NCI-H187 treated with DMSO at 0.1 percent for 48 hours (cell line): ENCODE measurements around the gene LRFN4.
"Not testable (repeated sequence)": the region's sequence is repeated elsewhere in the genome, so short reads cannot be mapped to it uniquely, and the experiment has no call there.

Experiments
- DNase-seq: peaks from one replicate; lab custom pipeline; 2025; lab: John Stamatoyannopoulos, UW

LRFN4 gene

GRCh38 chr11:66856496-66857233 lies at the start of gene LRFN4:
TSS of gene LRFN4 (plus strand) at chr11:66857064. CDS start at chr11:66857745, 681 bp downstream.
- no peak for DNase-seq

DNA sequence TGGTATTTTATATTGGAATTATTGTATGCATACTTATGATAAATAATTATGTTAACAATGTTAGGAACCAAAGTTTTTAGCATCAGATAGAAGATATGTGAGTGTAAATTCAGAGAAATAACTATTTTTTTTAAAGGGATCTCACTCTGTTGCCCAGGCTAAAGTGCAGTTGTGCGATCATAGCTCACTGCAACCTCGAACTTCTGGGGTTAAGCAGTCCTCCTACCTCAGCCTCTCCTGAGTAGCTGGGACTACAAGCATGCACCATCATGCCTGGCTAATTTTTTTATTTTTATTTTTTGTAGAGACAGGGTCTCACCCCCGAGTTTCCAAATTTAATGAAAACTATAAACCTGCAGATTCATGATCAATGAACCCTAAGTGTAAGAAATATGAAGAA lies 47.3 kb upstream of the LRFN4 start:
- no peak for DNase-seq

- DNase-seq, result no peak
Observed at GRCh38 chr11:66810576-66811185, 46.2 kb upstream of the LRFN4 start.

GRCh38 chr11:66814678-66815077 lies 42.2 kb upstream of the LRFN4 start:
- DNase-seq, result no peak

GRCh38 chr11:66815646-66816045 lies 41.2 kb upstream of the LRFN4 start:
- DNase-seq, result no peak

DNA sequence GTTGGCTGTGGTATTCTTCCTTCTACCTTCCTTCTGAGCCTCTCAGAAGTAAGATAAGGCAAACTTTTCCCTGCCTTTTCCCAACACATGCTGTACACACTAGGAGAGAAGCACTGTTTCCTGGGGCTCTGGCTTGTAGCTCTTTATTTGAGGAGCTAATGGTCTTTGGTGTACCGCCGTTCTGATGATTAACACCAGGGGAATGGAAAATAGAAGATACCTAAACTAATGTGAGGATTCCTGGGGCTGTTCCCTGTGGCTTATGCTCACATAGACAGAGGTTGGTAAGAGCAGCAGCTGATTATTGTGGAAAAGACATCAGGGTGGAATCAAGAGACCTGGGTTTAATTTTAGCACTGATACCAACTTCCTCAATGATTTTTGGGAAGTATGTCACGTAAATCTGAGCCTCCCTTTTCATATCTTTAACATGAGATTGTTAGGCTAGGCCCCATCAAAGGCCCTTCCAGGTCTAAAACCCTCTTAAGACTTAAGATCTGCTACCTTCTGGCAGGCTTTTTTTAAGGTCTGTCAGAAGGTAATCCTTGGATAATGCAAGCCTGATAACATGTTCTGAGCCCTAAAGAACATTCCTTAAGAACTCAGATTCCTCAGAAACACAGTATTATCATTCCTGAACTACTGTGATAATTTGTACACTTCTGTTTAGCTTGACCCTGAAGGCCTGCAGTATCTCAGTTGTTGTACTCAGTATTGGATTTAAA lies 38.5 kb upstream of the LRFN4 start:
- DNase-seq, result no peak

- no peak for DNase-seq
Observed at GRCh38 chr11:66820381-66820780, 36.5 kb upstream of the LRFN4 start.

- no peak for DNase-seq
Observed at GRCh38 chr11:66820901-66821300, 36.0 kb upstream of the LRFN4 start.

GRCh38 chr11:66823700-66824099 lies 33.2 kb upstream of the LRFN4 start:
- no peak for DNase-seq

GRCh38 chr11:66824573-66824972 lies 32.3 kb upstream of the LRFN4 start:
- DNase-seq, result not testable (repeated sequence)

- DNase-seq, result no peak
Observed at GRCh38 chr11:66834539-66834845, 22.4 kb upstream of the LRFN4 start.

DNA sequence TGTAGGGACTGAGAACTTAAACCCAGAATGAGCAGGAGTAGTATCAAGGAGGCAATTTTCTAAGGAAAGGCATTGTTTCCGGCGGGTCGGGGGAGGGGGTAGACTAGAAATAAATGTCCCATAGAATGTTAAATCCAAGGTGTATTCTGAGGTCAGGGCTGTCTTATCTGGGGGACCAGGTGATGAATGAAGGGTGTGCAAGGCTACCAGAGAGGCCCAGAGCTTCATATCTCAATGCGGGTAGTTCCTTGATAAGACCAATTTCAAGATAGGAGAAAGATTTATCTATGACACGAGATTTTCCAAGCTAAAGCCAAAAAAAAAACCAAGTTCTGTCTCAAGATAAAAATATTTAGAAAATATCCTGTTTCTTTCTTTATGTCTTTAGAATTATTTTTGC lies 21.9 kb upstream of the LRFN4 start:
- no peak for DNase-seq

DNA sequence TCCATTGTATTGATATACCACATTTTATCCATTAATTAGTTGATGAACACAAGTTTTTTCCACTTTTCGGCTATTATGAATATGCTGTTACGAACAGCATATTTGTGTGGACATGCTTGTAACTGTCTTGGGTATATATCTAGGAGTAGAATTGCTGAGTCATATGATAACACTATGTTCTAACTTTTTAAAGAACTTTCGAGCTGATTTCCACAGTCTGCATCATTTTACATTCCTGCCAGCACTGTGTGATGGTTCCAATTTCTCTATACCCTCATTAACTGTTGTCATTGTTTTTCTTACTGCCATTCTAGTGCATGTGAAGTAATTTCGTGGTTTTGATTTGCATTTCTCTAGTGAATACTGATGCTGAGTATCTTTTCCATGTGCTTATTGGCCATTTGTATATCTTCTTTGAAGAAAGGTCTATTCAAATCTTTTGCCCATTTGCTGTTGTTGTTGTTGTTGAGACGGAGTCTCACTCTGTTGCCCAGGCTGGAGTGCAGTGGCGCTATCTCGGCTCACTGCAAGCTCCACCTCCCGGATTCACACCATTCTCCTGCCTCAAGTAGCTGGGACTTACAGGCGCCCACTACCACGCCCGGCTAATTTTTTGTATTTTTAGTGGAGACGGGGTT lies 21.0 kb upstream of the LRFN4 start:
- no peak for DNase-seq

- no peak for DNase-seq
Observed at GRCh38 chr11:66840317-66841091, 16.4 kb upstream of the LRFN4 start.

- no peak for DNase-seq
Observed at GRCh38 chr11:66841861-66842260, 15.0 kb upstream of the LRFN4 start.

GRCh38 chr11:66842501-66842895 lies 14.4 kb upstream of the LRFN4 start:
- no peak for DNase-seq

DNA sequence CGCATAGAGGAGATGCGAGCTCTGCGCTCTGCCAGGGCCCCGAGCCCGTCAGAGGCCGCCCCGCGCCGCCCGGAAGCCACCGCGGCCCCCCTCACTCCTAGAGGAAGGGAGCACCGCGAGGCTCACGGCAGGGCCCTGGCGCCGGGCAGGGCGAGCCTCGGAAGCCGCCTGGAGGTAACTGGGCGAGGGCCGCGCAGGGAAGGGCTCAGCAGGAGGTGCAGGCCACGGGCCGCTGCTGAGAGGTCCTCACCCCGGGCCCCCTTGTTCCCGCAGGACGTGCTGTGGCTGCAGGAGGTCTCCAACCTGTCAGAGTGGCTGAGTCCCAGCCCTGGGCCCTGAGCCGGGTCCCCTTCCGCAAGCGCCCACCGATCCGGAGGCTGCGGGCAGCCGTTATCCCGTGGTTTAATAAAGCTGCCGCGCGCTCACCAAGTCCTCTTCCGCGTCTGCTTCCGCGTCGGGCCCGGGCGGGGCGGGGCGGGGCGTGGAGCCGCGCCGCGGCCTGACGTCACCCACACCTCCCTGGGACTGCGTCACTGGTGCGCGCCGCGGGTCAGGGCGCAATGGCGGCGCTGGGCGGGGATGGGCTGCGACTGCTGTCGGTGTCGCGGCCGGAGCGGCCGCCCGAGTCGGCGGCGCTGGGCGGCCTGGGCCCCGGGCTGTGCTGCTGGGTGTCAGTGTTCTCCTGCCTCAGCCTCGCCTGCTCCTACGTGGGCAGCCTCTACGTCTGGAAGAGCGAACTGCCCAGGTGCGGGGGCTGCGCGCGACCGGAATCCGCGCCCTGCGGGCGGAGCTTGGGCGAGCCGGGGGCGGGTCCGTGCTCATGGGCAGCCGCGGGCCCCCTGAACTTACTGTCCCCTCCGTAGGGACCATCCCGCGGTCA lies 13.7 kb upstream of the LRFN4 start, which contains the start of gene RCE1:
Gene RCE1, plus strand, starts transcription at position 546 of the 880 bp plus-strand sequence. Its CDS starts 15 bp downstream, at position 561.
- no peak for DNase-seq

DNA sequence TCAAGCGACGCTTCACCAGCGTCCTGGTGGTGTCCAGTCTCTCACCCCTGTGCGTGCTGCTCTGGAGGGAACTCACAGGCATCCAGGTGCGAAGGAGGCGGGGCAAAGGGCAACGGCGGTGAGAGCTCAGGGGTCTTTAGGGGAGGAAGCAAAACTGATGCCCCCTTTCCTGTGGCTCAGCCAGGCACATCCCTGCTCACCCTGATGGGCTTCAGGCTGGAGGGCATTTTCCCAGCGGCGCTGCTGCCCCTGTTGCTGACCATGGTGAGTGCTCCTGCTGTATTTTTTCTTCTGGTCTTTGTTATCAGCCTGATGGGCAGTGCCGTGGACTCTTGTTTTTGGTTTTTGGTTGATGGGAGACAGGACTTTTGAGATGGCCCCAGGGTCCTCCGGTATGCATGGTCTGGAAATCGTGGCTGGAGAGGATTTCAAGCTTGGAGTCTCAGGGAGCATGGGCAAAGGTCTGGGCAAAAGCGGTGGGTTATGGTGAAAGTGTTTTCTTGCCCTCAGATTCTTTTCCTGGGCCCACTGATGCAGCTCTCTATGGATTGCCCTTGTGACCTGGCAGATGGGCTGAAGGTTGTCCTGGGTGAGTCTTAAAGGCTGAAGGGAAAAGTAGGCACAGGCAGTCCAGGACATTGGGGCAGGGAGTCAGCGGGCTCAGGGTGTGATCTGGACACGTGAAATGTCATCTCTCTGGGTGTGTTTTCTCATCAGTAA lies 12.9 kb upstream of the LRFN4 start:
- no peak for DNase-seq

GRCh38 chr11:66844496-66845142 lies 12.2 kb upstream of the LRFN4 start:
- no peak for DNase-seq
